ENCODE data around the gene METRN.
"Not testable (repeated sequence)": the region's sequence is repeated elsewhere in the genome, so short reads cannot be mapped to it uniquely, and the experiment has no call there.

The METRN gene

DNA sequence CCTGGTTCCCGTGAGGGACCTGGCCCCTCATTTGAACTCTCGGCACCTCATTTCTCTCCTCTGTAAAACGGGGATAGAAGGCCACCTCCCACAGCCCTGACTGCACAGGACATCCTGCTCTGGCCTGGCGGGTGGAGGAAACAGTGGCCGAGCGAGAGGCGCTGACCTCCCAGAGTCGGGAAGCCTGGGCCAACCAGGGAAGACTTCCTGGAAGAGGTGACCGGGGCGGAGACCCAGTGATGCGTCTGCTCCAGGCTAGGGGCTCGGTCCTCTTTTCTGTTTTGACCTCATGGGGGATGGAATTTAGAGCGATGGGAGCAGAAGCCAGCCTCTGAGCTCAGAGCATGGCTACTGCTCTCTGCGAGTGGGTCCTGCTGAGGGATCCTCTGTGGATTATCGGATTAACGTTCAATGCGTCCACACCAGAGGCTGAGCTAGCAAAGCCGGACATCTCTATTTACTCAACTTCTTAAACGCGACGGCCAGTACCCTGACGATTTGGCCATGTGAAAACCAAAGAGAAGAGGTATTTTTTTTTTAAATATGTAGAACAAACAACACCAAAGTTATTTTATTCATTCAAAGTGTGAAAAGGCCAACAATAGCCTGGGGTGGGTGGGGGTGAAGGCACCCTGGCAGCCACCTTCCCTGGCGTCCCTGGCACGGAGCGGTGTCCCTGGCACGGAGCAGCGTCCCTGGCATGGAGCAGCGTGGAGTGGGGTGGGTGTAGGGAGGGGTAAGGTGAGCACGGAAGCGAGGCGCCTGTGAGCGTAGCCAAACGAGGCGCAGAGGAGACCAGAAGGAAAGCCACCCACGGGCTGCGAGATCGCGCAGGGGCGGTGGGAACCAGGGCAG is 36.5 kb downstream of the METRN start:
- TF ChIP-seq, protein P1, sequence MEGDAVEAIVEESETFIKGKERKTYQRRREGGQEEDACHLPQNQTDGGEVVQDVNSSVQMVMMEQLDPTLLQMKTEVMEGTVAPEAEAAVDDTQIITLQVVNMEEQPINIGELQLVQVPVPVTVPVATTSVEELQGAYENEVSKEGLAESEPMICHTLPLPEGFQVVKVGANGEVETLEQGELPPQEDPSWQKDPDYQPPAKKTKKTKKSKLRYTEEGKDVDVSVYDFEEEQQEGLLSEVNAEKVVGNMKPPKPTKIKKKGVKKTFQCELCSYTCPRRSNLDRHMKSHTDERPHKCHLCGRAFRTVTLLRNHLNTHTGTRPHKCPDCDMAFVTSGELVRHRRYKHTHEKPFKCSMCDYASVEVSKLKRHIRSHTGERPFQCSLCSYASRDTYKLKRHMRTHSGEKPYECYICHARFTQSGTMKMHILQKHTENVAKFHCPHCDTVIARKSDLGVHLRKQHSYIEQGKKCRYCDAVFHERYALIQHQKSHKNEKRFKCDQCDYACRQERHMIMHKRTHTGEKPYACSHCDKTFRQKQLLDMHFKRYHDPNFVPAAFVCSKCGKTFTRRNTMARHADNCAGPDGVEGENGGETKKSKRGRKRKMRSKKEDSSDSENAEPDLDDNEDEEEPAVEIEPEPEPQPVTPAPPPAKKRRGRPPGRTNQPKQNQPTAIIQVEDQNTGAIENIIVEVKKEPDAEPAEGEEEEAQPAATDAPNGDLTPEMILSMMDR (IDR thresholded peaks at IDR 0.05; ENCODE audit: insufficient read depth, low read depth, low read length, missing control alignments), result no peak
- H3K4me3 ChIP-seq (ENCODE audit: low read depth, low read length), result no peak overlapping the region
- DNase-seq (ENCODE audit: low read depth), result no peak

DNA sequence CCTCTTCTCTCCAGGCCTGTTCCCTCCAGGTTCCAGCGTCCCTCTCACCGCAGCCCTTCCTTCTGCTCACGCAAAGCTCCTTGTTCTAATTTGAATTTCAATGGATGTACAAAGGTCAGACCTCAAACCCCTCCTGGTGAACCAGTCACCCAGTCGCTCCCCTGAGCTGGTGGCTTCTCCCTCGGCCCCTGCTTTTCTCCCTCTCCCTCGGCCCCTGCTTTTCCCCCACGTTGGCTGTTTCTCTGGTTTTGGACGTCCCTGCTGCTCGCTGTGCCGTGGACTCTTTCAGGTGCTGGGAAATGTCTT is 37.0 kb downstream of the METRN start:
- H3K4me3 ChIP-seq (ENCODE audit: low read depth, low read length), result no peak overlapping the region
- TF ChIP-seq, protein P1 (IDR thresholded peaks at IDR 0.05; ENCODE audit: insufficient read depth, low read depth, low read length, missing control alignments), result no peak
- no peak for DNase-seq (ENCODE audit: low read depth)

DNA sequence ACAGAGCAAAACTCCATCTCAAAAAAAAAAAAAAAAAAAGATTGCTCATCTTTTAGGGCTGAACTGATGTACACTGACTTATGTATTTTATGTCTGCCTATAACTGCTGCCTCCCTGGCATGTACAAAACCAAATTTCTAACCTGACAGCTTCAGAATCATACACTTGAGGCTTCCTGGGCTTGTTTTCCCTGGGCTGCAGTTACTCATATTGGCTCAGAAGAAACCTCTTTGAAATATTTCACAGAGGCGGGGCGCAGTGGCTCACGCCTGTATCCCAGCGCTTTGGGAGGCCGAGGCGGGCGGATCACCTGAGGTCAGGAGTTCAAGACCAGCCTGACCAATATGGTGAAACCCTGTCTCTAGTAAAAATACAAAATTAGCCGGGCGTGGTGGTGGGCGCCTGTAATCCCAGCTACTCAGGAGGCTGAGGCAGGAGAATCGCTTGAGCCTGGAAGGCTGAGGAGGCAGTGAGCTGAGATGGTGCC is 39.2 kb downstream of the METRN start:
- not testable (repeated sequence) for DNase-seq (ENCODE audit: low read depth); H3K4me3 ChIP-seq (ENCODE audit: low read depth, low read length)

DNA sequence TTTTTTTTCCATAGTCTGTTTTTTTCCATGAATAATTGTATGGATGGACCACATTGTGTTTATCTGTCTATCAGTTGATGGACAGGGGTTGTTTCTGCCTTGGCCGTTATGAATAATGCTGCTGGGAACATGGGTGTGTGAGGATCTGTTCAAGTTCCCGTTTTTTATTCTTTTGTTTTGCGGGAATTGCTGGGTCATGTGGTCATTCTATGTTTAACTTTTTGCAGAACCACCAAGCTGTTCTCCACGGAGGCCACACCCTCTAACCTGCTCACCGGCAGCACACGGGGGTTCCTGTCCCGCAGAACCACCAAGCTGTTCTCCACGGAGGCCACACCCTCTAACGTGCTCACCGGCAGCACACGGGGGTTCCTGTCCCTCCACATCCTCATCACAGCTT is 39.7 kb downstream of the METRN start:
- TF ChIP-seq, protein P1 (IDR thresholded peaks at IDR 0.05; ENCODE audit: insufficient read depth, low read depth, low read length, missing control alignments), result no peak

DNA sequence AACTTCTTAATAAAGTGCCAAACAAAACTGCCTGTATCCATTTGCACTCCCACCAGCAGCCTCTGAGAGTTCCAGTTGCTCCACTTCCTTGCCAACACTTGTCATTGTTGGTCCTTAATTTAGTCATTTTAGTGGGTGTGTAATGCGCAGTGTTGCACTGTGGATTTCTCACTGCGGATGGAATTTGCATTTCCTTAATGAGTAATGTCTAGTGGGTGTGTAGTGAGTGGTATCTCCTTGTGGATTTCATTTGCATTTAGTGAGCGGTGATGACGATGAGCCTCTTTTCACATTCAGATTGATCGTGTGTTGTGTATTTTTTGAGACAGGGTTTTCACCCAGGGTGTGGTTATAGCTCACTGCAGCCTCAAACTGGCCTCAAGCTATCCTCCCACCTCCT is 41.5 kb downstream of the METRN start:
- TF ChIP-seq, protein P1 (IDR thresholded peaks at IDR 0.05; ENCODE audit: insufficient read depth, low read depth, low read length, missing control alignments), result no peak
- H3K4me3 ChIP-seq (ENCODE audit: low read depth, low read length), result no peak overlapping the region
- no peak for DNase-seq (ENCODE audit: low read depth)

More for the DNA sequence above, 39.7 kb downstream of the METRN start:
- no peak for DNase-seq (ENCODE audit: low read depth)
- no peak overlapping the region for H3K4me3 ChIP-seq (ENCODE audit: low read depth, low read length)

DNA sequence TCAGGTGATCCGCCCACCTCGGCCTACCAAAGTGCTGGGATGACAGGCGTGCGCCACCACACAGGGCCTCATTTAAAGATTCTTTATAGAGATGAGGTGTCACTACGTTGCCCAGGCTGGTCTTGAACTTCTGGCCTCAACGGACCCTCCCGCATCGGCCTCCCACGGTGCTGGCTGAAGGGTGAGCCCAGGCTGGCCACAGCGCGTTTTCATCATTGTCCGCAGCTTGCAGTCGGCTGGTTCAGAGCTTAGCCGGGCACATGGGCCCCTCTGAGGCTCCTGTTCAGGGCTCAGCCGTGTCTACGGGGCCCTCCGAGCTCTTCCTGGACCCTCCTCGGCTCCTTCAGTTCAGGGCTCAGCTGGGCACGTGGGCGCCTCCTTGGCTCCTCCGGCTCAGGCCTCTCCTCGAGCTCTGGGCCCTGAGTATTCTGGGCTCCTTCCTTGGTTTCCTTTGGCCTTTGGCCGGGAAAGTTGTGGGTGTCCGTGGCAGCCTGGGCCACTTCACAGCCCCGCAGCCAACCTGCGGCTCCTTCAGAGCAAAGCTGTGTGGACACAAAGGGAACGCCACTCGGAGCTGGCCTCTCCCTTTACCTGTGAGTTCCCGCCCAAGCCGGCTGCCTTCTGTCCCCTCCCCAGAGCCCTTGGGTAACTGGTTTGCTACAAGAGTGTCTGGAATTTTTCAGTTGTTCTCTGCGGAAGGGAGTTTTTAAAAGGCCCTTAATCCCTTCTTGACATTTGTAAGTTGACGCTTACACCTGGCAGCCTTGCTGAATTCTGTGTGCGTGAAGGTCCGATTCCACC is 44.4 kb downstream of the METRN start:
- H3K4me3 ChIP-seq (ENCODE audit: low read depth, low read length), result no peak overlapping the region
- TF ChIP-seq, protein P1 (IDR thresholded peaks at IDR 0.05; ENCODE audit: insufficient read depth, low read depth, low read length, missing control alignments), result no peak
- DNase-seq (ENCODE audit: low read depth), result no peak

DNA sequence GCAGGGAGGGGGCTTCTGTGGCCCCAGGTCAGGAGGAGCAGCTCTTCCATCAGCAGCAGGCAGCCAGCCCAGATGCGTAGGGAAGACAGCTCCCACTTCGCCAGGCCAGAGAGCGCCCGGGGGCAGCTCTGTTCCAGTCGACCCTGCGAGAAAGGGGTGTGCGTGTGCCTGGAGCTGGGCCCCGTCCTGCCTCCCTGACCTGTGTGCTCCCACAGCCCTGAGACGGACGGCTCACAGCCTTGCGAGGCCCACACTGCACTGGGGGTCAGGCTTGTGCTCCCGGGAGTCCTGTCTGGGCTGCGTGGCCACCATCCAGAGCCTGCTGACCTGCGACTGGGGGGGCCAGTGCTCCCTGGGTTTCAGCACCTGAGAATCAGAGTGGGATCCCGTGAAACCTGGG is 45.1 kb downstream of the METRN start:
- TF ChIP-seq, protein P1 (IDR thresholded peaks at IDR 0.05; ENCODE audit: insufficient read depth, low read depth, low read length, missing control alignments), result no peak
- H3K4me3 ChIP-seq (ENCODE audit: low read depth, low read length), result no peak overlapping the region
- no peak for DNase-seq (ENCODE audit: low read depth)

Data from GM12865 (cell line).